ENCODE measurements around the gene ZNF281. TPM values are rescaled to one million over a fixed set of nuclear protein-coding genes. Genes with fewer than 3 reads are reported as not detected.

ZNF281 gene
- total and polyA plus RNA-seq, 2 of the 4 experiments (the other 2 are of a cell fraction) = 7.0 to 37.5 TPM

- Histone ChIP-seq H2AFZ (replicated peaks; ENCODE audit: low read length, poor library complexity) (peak overlapping the region; percentile 29), H2BK5ac (ENCODE audit: low read depth, low read length, poor library complexity, severe bottlenecking) (peak overlapping the region; percentile 52), H2AK9ac (replicated peaks; ENCODE audit: low read depth, low read length, poor library complexity) (no peak overlapping the region), H3K23ac (ENCODE audit: low read depth, low read length) (peak overlapping the region; percentile 14; the same call in 1 of the 2 replicates), H3K4me1 (ENCODE audit: control insufficient read depth, insufficient read depth, low read length) (peaks cover 17% of the 10 kb centered on the region), H2BK20ac (ENCODE audit: low read depth, low read length) (peak overlapping the region; percentile 58; the same call in 1 of the 2 replicates), H4K8ac (ENCODE audit: low read depth in 2 of 2, low read length in 2 of 2) (peak overlapping the region; percentile 38 to 49; a peak in 3 of 4 replicates), H3K27ac (ENCODE audit: insufficient read depth, low read length) (no peak overlapping the region; the same call in 1 of the 2 replicates), H3K79me1 (ENCODE audit: low read depth in 1 of 2, low read length in 2 of 2) (no peaks in the 10 kb centered on the region; a peak in 1 of 4 replicates), H3K36me3 (ENCODE audit: control insufficient read depth, insufficient read depth, low read length) (no peaks in the 10 kb centered on the region), H2AK5ac (ENCODE audit: low read depth, low read length) (peak overlapping the region; percentile 63; the same call in 1 of the 2 replicates), H3K9ac (ENCODE audit: low read depth, low read length) (no peak overlapping the region), H3K9me3 (ENCODE audit: control insufficient read depth, insufficient read depth, low read length) (no peaks in the 10 kb centered on the region), H3K4ac (ENCODE audit: low read depth, low read length) (peak overlapping the region; percentile 52; the same call in 1 of the 2 replicates), H3K4me3 (ENCODE audit: insufficient read depth, low read depth, low read length) (no peak overlapping the region), H3K9me1 (ENCODE audit: insufficient read depth, low read length) (peaks cover 19% of the 10 kb centered on the region), H3K14ac (replicated peaks; ENCODE audit: low read depth, low read length) (0 out of 2 replicates have a peak overlapping the region, but pooled peaks have one; percentile 42), H3K56ac (ENCODE audit: extremely low read depth, insufficient read depth, low read length) (no peak overlapping the region; the same call in 1 of the 2 replicates), H4K91ac (ENCODE audit: insufficient read depth, low read depth, low read length) (peak overlapping the region; percentile 62), H4K20me1 (ENCODE audit: insufficient read depth, low read length) (no peaks in the 10 kb centered on the region), H4K5ac (ENCODE audit: low read depth, low read length) (peak overlapping the region; percentile 52; the same call in 1 of the 2 replicates), H2BK15ac (ENCODE audit: low read depth, low read length) (peak overlapping the region; percentile 13; the same call in 2 of the 3 replicates), H3K18ac (ENCODE audit: low read depth, low read length) (peak overlapping the region; percentile 8), H3K27me3 (ENCODE audit: control insufficient read depth, insufficient read depth, low read length) (no peaks in the 10 kb centered on the region), H2BK120ac (ENCODE audit: low read depth, low read length) (peak overlapping the region; percentile 21), H3K4me2 (ENCODE audit: low read depth, low read length) (no peak overlapping the region; the same call in 1 of the 2 replicates)
- DNase-seq (no peak), ATAC-seq (ENCODE audit: low read depth) (peak; percentile 35)
- CTCF ChIA-PET = interaction anchor here (0.6 to 1.5 kb wide), 3 partner anchors 8 to 108 kb away, joined by 3 to 4 read pairs (median 3); no protein-coding TSS in a partner anchor
- intact Hi-C loops (cut with micrococcal nuclease) = no loop called here
- BruUV-seq (replicated peaks) = no TSS peak
- in situ Hi-C loops (cut with MboI; ENCODE audit: low sequenced_read_pairs) = no loop called here
- 71% methylated on average over 1 of the region's 5 CpGs; no CpG with 5 or more reads in 1 of the 2 experiments for WGBS, 2 experiments (ENCODE audit: extremely low coverage in 2 of 2, insufficient read length in 1 of 2)
- POLR2A ChIA-PET (ENCODE audit: unreplicated experiment) = interaction anchor here (0.6 kb wide), 1 partner anchor 36 kb away, joined by 5 read pairs; no protein-coding TSS in a partner anchor
- dilution Hi-C loops (cut with HindIII; ENCODE audit: low sequenced_read_pairs, unreplicated experiment) = no loop called here
- no peak for TF ChIP-seq MAZ (IDR thresholded peaks at IDR 0.05; ENCODE audit: borderline replicate concordance, low read depth, low read length)
- TF ChIP-seq BHLHE40 (IDR thresholded peaks at IDR 0.05; ENCODE audit: low read depth, low read length) = no peak
- no peak for TF ChIP-seq POLR2A (IDR thresholded peaks at IDR 0.05; ENCODE audit: low read depth, low read length)
- TF ChIP-seq CHD1 (IDR thresholded peaks at IDR 0.05; ENCODE audit: low read depth, low read length) = no peak
- no peak for TF ChIP-seq RAD21 (IDR thresholded peaks at IDR 0.05; ENCODE audit: low read length)
- TF ChIP-seq MAFK (IDR thresholded peaks at IDR 0.05; ENCODE audit: low read depth, low read length) = no peak
- TF ChIP-seq, protein P1, sequence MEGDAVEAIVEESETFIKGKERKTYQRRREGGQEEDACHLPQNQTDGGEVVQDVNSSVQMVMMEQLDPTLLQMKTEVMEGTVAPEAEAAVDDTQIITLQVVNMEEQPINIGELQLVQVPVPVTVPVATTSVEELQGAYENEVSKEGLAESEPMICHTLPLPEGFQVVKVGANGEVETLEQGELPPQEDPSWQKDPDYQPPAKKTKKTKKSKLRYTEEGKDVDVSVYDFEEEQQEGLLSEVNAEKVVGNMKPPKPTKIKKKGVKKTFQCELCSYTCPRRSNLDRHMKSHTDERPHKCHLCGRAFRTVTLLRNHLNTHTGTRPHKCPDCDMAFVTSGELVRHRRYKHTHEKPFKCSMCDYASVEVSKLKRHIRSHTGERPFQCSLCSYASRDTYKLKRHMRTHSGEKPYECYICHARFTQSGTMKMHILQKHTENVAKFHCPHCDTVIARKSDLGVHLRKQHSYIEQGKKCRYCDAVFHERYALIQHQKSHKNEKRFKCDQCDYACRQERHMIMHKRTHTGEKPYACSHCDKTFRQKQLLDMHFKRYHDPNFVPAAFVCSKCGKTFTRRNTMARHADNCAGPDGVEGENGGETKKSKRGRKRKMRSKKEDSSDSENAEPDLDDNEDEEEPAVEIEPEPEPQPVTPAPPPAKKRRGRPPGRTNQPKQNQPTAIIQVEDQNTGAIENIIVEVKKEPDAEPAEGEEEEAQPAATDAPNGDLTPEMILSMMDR (conservative IDR thresholded peaks at IDR 0.05; ENCODE audit: low read depth, low read length) = no peak
- TF ChIP-seq, protein P2, sequence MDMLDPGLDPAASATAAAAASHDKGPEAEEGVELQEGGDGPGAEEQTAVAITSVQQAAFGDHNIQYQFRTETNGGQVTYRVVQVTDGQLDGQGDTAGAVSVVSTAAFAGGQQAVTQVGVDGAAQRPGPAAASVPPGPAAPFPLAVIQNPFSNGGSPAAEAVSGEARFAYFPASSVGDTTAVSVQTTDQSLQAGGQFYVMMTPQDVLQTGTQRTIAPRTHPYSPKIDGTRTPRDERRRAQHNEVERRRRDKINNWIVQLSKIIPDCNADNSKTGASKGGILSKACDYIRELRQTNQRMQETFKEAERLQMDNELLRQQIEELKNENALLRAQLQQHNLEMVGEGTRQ (IDR thresholded peaks at IDR 0.05; ENCODE audit: low read depth, low read length) = no peak
- no peak for TF ChIP-seq CEBPB (IDR thresholded peaks at IDR 0.05; ENCODE audit: low read depth, low read length)
- TF ChIP-seq FOS (IDR thresholded peaks at IDR 0.05; ENCODE audit: low read depth, low read length) = no peak
- no peak for TF ChIP-seq NFE2L2 (IDR thresholded peaks at IDR 0.05; ENCODE audit: low read depth, low read length)
- TF ChIP-seq MXI1 (IDR thresholded peaks at IDR 0.05; ENCODE audit: borderline replicate concordance, low read depth, low read length) = no peak
- TF ChIP-seq ELK1 (IDR thresholded peaks at IDR 0.05; ENCODE audit: borderline replicate concordance, low read depth, low read length) = no peak
- TF ChIP-seq RCOR1 (IDR thresholded peaks at IDR 0.05; ENCODE audit: insufficient replicate concordance, low read length) = no peak
Measured at GRCh38 chr1:200363264-200363933, 46.4 kb downstream of the ZNF281 start.
